ENCODE results near the gene PANX2. TPM values are rescaled to one million over a fixed set of nuclear protein-coding genes. Genes with fewer than 3 reads are reported as not detected.

Gene PANX2
- total RNA-seq, 1 experiment from 2014 or later, result 0.77 TPM

DNA sequence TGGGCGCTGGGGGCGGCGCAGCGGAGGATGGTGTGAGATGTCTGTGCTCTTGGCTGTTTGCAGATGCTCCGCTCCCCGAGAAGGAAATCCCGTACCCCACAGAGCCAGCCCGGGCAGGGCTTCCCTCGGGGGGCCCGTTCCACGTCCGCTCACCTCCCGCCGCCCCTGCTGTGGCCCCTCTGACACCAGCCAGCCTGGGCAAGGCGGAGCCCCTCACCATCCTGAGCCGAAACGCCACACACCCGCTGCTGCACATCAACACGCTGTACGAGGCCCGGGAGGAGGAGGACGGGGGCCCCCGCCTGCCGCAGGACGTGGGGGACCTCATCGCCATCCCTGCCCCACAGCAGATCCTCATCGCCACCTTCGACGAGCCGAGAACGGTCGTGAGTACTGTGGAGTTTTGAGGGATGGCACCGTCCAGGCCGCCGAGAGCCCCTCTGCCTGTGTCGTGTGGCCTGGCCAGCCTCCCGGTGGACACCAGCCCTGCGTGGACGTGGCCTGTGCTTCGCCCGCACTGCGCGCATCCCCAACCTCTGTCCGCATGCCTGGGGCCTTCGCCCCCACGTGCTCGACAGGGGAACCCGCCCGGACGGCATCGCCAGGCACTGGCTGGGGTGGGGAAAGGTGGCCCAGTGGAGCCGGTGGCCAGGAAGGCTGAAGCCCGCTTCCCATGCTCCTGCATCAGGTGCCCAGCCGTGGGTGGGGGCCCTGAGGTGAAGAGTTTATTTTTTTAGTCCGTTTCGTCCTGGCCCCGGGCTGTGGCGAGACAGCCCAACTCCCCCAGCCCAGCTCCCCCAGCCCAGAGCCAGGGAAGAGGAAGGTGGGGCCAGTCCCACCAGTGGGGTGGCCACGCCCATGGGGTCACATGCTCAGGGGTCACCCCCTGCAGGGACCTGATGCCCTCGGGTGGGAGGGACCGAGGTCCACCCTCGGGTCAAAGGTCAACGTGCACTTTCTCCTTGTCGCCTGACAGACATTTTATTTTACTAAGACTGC lies 8.6 kb downstream of the PANX2 start:
- POLR2A ChIA-PET, result no interaction called here
- TF ChIP-seq CTCF (IDR thresholded peaks at IDR 0.05; ENCODE audit: unreplicated experiment), result no peak
- Mint-ChIP-seq H3K27me3 (ENCODE audit: insufficient read depth, unreplicated experiment) (no peaks in the 10 kb centered on the region), H3K4me3 (ENCODE audit: unreplicated experiment) (no peak overlapping the region), H3K27ac (ENCODE audit: low read depth, unreplicated experiment) (no peak overlapping the region), H3K36me3 (ENCODE audit: insufficient read depth, unreplicated experiment) (no peaks in the 10 kb centered on the region), H3K4me1 (ENCODE audit: insufficient read depth, unreplicated experiment) (no peaks in the 10 kb centered on the region), H3K9me3 (ENCODE audit: unreplicated experiment) (no peaks in the 10 kb centered on the region)
- no peak for DNase-seq (ENCODE audit: unreplicated experiment)
- CTCF ChIA-PET, result interaction anchor here (1.5 kb wide), 1 partner anchor 30 kb away, joined by 6 read pairs; no protein-coding TSS in a partner anchor
- no TSS peak for BruUV-seq (replicated peaks)
- intact Hi-C loops (cut with micrococcal nuclease), result no loop called here

GRCh38 chr22:50179937-50180726 lies 9.6 kb downstream of the PANX2 start:
- Mint-ChIP-seq H3K27ac (ENCODE audit: low read depth, unreplicated experiment) (no peak overlapping the region), H3K27me3 (ENCODE audit: insufficient read depth, unreplicated experiment) (no peaks in the 10 kb centered on the region), H3K4me1 (ENCODE audit: insufficient read depth, unreplicated experiment) (no peaks in the 10 kb centered on the region), H3K9me3 (ENCODE audit: unreplicated experiment) (no peaks in the 10 kb centered on the region), H3K4me3 (ENCODE audit: unreplicated experiment) (no peak overlapping the region), H3K36me3 (ENCODE audit: insufficient read depth, unreplicated experiment) (no peaks in the 10 kb centered on the region)
- POLR2A ChIA-PET, result no interaction called here
- DNase-seq (ENCODE audit: unreplicated experiment), result no peak
- no TSS peak for BruUV-seq (replicated peaks)
- CTCF ChIA-PET, result interaction anchor here (0.6 to 1.5 kb wide), 3 partner anchors 10 to 31 kb away, joined by 4 to 6 read pairs (median 4); no protein-coding TSS in a partner anchor
- no peak for TF ChIP-seq CTCF (IDR thresholded peaks at IDR 0.05; ENCODE audit: unreplicated experiment)
- intact Hi-C loops (cut with micrococcal nuclease), result no loop called here

DNA sequence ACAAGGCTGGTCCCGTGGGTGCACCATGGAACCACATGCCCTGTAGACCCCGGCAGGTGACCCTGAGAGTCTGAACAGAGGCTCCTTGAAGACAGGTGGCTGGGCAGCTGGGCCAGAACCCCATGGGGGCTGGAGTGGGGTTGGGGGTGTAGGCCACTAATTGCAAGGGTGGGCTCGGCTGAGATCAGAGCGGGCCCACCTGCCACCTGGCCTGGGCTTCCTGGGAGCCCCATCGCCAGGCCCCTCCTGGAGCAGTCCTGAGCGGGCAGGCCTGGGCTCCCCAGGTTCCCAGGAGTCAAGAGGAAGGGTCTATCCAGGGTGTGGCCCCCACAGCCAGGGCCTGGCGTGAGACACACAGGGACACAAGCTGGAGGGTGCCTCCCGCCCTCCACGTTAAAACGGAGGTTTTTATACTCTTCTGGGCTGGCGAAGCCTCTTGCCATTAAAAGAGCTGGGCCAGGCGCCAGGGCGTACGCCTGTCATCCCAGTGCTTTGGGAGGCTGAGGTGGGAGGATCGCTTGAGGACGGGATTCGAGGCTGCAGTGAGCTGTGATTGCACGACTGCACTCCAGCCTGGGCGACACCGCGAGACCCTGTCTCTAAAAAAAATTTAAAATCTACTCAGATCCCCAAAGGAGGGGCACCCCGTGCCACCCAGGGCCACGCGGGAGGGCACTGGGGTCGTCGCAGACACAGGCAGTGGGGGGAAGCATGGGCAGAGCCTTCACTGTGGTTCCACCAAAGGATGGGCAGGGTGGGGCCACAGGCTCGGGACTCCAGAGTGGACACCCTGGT lies 10.4 kb downstream of the PANX2 start:
- no peaks in the 10 kb centered on the region for H3K9me3 Mint-ChIP-seq (ENCODE audit: unreplicated experiment)
- H3K4me1 Mint-ChIP-seq (ENCODE audit: insufficient read depth, unreplicated experiment), result no peaks in the 10 kb centered on the region
- no peaks in the 10 kb centered on the region for H3K27me3 Mint-ChIP-seq (ENCODE audit: insufficient read depth, unreplicated experiment)
- TF ChIP-seq CTCF (IDR thresholded peaks at IDR 0.05; ENCODE audit: unreplicated experiment), result no peak
- POLR2A ChIA-PET, result no interaction called here
- DNase-seq (ENCODE audit: unreplicated experiment), result no peak
- no peak overlapping the region for H3K4me3 Mint-ChIP-seq (ENCODE audit: unreplicated experiment)
- no TSS peak for BruUV-seq (replicated peaks)
- H3K36me3 Mint-ChIP-seq (ENCODE audit: insufficient read depth, unreplicated experiment), result no peaks in the 10 kb centered on the region
- CTCF ChIA-PET, result interaction anchor here (0.6 to 1.5 kb wide), 3 partner anchors 9 to 32 kb away, joined by 4 to 6 read pairs (median 4); no protein-coding TSS in a partner anchor
- H3K27ac Mint-ChIP-seq (ENCODE audit: low read depth, unreplicated experiment), result no peak overlapping the region
- intact Hi-C loops (cut with micrococcal nuclease), result no loop called here

Data from MCF 10A (cell line).